HL-60 (cell line): Measurements from ENCODE around the gene SLC34A1.

Experiments used
- GABPA ChIP-seq: IDR thresholded peaks from 2 replicates; pipeline ENCODE4 v1.6.1; 2012; ENCODE audit warnings: low read depth
- POLR2AphosphoS5 ChIP-seq: IDR thresholded peaks from 2 replicates; pipeline ENCODE4 v1.6.1; 2012; ENCODE audit warnings: low read depth
- TF ChIP-seq, protein P1 (sequence below): IDR thresholded peaks from one replicate; pipeline ENCODE4 v1.5.1; 2011; ENCODE audit warnings: low read length, control low read depth, inconsistent platforms; ENCODE audit not compliant: insufficient read depth
- TF ChIP-seq, protein P2 (sequence below): IDR thresholded peaks from 2 replicates; pipeline ENCODE4 v1.6.1; 2012; ENCODE audit warnings: low read depth; ENCODE audit not compliant: insufficient replicate concordance

DNA sequence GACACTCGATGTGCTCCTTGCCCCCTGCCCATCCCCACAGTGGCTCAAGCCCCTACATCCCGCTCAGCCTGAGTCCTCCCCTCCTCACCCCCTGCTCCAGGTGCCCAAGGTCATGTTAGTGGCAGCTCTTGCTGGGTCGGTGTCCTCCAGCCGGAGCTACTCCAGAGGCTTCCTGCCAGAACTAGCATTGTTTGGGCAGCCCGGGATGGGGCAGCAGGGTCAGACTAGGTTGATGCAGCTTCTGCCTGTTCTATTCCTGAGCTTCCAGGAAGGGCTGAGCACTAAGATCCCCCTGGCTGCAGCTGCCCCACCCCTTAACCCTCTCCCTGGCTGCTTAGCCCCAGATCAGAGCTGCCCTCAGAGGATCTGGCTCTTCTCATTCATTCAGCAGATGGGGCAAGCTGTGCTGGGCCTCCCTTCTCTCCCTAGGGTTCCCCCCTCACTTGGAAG, 25.8 kb upstream of the SLC34A1 start:
- TF ChIP-seq, protein P1, sequence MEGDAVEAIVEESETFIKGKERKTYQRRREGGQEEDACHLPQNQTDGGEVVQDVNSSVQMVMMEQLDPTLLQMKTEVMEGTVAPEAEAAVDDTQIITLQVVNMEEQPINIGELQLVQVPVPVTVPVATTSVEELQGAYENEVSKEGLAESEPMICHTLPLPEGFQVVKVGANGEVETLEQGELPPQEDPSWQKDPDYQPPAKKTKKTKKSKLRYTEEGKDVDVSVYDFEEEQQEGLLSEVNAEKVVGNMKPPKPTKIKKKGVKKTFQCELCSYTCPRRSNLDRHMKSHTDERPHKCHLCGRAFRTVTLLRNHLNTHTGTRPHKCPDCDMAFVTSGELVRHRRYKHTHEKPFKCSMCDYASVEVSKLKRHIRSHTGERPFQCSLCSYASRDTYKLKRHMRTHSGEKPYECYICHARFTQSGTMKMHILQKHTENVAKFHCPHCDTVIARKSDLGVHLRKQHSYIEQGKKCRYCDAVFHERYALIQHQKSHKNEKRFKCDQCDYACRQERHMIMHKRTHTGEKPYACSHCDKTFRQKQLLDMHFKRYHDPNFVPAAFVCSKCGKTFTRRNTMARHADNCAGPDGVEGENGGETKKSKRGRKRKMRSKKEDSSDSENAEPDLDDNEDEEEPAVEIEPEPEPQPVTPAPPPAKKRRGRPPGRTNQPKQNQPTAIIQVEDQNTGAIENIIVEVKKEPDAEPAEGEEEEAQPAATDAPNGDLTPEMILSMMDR, result no peak
- TF ChIP-seq GABPA, result no peak
- TF ChIP-seq, protein P2, sequence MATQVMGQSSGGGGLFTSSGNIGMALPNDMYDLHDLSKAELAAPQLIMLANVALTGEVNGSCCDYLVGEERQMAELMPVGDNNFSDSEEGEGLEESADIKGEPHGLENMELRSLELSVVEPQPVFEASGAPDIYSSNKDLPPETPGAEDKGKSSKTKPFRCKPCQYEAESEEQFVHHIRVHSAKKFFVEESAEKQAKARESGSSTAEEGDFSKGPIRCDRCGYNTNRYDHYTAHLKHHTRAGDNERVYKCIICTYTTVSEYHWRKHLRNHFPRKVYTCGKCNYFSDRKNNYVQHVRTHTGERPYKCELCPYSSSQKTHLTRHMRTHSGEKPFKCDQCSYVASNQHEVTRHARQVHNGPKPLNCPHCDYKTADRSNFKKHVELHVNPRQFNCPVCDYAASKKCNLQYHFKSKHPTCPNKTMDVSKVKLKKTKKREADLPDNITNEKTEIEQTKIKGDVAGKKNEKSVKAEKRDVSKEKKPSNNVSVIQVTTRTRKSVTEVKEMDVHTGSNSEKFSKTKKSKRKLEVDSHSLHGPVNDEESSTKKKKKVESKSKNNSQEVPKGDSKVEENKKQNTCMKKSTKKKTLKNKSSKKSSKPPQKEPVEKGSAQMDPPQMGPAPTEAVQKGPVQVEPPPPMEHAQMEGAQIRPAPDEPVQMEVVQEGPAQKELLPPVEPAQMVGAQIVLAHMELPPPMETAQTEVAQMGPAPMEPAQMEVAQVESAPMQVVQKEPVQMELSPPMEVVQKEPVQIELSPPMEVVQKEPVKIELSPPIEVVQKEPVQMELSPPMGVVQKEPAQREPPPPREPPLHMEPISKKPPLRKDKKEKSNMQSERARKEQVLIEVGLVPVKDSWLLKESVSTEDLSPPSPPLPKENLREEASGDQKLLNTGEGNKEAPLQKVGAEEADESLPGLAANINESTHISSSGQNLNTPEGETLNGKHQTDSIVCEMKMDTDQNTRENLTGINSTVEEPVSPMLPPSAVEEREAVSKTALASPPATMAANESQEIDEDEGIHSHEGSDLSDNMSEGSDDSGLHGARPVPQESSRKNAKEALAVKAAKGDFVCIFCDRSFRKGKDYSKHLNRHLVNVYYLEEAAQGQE, result no peak
- TF ChIP-seq POLR2AphosphoS5, result no peak
